HG02973 (cell line): ENCODE results near the gene LIF.

ENCODE experiments used
- ATAC-seq: cut with Tn5 transposase; IDR thresholded peaks from one replicate; pipeline ENCODE4 v1.9.1; 2021; ENCODE audit warnings: moderate library complexity; ENCODE audit not compliant: unreplicated experiment

LIF gene

DNA sequence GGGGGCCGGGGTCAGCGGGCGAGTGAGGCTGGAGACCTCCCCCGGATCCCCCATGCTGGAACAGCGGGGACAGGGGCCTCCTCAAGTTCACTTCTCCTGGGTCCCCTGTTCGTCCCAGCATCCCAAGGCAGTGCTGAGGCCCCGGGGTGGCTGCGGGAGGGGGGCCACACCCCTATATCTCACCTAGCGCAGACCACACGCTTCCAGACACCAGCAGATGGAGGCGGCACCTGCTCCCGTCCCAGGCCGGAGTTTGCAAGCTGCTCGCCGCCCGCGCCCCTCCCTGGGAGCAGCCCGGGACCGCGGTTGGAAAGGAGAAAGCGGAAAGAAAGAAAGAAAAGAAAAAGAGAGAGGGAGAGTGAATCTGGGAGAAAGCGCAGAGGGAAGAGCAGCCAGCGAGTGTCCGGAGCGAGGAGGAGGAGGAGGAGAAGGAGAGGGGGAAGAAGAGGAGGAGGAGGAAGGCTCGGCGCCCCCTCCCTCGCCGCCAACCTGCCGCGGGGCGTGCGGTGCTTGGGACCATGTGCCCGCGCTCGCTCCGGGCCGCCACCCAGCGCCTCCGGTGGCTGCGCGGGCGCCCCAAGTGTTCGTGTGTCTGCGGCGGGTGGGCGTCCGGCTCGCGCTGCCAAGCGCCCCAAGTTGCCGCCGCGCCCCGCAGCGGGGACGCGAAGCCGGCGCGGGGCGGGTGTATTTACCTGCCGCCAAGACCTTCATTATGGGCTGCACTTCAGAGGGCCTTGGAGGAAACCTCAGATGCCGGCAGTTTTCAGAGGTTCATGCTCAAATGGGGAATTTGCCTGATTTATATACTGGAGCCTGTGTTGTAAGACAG lies at the start of gene LIF:
TSS of gene LIF (minus strand) at position 775 of the 829 bp plus-strand sequence. CDS start at position 711, 64 bp downstream.
- no peak for ATAC-seq

DNA sequence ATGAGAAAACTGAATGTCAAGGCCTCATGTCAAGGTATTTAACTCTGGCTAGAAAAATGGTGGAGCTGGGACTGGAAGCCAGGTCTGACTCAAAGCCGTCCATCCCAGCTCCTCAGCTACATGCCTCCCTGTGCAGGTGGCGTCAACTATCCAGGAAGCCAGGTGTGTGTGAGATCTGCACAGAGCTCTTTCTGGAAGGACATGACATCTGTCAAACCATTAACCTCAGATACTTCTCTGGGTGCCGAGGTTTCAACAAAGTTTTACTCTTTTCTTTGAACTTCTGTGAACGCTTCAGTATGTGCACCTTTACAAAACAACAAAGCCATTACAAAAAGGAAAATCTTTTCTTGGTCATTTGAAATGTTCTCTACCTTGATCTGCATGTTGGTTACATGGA lies 49.8 kb upstream of the LIF start:
- no peak for ATAC-seq

DNA sequence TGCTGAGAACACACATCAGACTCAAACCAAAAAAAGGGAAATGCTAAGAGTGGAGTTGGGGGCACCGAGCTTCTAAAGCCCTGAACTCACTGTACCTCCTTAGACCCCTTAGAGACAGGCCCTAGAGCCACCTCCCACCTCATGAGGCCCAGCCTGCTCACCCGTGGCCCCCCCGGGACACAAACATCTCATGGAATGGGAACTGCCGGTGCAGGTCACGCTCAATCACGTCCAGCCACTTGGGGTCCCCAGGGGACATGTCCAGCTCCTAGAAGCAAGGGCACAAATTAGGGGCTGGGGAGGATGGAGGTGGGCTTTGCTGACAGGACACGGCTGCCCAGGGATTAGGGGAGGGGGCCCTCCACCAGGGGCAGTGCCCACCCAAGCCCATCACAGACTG lies 49.0 kb upstream of the LIF start:
- no peak for ATAC-seq

DNA sequence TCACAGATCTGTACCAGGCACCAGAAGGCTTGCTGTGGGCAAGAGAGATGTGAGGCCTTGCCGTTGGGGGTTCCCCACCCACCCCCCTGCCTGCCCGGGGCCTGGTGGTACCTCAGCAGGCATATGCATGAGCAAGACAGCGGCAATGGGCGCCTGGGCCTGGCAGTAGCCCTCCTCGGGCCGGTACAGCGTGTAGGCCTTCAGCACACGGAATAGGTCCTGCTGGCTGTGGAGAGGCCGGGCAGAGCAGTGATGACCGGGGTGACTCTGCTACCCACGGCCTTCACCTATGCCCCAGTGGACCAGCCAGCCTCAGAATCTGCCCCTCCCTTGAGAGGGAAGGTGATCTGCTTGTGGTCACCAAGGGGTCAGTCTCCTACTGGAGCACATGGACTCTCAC lies 48.3 kb upstream of the LIF start:
- ATAC-seq = no peak

DNA sequence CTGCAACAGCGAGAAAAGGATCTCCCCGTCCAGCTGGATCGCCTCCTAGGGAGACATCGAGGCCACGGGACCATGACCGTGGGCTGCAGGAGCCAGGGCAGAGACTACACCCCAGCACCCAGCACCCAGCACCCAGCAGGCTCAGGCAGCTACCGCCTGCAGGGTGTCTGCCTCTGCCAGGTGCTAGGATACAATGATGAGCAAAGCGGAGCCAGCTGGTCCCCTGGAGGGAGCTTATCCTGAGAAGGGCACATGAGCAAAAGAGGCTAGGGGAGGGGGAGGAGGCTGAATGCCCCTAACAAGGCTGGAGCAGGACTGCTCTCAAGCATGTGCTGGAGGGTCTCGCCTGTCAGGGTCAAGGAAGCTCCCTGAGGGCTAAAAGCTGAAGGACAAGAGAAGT lies 47.5 kb upstream of the LIF start:
- ATAC-seq = no peak

DNA sequence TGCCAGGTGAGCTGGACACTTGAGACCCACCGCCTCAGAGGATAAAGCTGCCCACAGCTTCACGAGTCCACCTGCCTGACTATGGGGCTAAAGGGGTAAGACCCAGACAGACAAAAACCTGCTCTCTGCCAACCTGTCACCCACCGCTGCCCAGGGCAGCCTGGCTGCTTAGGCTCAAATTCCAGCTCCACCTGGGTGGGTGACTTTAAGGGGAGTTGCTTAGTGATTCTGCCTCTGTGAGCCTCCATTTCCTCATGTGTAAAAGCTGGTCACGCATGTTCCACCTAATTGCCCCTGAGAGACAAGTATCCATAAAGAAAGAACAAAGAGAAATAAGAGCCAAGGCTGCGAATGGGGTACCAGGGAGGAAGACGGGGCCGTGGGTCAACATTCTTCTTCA lies 46.5 kb upstream of the LIF start:
- no peak for ATAC-seq

DNA sequence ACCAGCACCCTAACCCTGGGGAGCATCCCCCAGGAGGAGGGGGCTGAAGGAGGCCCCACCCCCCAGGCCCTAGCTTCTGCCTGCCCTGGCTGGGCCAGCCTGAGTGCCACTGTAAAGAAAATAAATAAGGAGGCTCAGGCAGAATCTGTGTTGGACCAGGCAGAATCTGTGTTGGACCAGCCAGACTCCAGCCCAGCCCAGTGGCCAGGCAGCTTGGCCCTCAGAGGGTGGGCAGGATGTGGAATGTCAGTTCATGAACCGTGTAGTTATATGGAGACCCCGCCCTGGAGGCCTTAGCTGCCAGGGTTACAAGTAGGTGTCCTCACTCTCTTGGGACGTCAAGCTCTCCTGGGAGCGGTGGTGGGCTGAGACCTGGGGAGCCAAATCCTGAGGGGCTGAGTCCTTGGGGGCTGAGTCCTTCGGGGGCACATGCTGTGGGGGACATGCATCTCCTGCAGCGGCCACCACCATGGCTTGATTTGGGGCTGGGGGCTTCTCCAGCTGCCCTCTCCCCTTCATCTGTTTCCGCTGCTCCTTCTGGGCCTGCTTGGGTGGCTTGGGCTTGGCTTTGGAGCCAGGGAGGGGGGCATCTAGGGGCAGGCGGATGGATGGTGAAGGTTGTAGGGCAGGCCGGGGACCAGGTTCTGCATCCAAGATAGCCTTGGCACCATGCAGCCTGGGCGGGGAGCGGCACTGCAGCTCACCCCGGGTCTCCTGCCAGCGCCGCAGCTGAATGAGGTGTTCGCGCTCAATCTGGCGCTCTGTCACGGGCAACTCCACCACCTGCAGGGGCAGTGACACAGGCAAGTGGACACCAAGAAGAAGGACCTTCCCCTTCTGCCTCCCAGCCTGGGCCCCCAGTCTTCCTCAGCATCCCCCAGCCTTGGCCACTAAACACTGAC lies 45.8 kb upstream of the LIF start:
- ATAC-seq = no peak

DNA sequence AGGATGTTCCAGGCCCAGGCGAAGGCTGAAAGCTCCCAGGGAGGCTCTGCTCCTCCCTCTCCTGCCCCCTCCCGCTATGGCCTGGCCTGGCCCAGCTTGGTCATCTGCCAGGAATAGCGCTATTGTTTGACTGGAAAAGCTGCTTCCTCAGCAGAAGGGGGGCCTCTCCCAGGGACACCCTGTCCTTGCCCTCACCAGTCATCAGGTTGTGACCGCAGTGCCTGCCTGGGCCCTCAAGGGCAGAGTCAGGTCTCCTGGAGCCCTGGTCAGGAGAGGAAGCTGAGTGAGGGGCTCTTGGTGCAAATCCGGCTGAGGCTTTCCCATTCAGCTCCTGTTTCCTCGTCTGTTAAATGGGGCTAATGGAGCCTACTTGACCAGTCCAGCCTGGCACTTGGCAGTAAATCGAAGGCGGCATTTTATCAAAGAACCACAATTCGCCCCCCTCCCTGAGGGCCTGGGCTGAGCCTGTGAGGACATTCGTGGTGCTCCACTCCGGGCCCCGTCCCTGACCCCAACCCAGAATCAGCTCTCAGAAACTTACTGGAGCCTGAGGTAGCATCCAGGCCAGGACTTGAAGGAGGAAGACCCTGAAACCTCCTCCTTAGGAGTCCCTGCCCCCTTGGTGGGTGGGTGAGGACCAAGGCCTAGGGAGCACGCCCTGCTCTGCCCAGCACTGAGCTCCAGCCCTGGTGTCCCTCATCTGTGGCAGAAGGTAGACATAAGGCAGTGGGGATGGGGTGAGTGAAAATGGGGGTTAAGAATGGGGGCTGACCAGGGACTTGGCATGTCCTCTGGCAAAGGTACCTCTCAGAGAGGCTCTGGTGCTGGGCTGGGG lies 44.7 kb upstream of the LIF start:
- ATAC-seq = no peak

DNA sequence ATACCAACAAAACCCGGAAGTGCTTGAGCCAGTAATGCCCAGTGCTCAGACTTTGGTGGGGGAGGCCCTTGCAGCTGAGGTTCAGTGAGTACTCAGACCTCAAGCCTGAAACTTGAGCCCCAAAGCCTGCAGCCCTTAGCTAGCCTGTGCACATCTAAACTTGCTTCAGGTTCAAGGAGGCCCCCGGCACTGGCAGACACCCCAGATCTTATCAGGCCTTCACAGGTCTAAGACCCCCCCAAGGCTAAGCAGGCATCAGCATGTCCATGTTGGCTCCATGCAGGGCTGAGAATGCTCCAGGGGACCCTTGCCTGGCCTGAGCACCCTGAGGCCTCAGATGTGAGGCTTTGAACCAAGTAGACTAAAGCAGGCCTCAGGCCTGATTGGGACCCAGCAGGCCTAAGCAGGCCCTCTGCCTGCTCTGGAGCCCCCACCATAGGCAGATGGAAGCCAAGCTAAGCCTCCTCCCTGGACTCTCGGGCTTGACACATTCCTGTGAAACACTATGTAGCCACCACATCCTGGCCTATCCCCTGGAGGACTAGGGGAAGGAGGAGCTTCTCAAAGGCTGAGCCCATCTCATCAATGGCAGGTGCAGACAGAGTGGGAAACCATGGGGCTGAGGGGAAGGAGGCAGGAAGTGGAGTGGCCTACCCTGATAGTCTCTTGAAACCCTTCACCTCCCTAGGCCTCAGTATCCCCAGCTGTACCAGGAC lies 43.9 kb upstream of the LIF start:
- no peak for ATAC-seq

DNA sequence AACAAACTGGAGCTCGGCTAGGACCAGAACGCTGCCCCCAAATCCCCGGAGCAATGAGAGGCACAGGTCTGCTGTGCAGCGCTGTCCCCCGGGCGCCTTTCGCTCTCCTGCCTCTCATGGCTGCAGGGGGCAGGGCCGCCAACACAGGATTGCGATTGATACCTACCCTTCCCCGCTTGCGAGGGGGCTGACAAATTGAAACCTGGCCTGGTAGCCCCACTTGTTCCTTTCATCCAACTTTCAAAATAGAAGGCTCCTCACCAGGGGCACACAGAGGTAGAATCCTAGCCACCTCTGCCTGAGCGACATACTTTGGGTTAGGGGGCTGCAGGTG lies 43.4 kb upstream of the LIF start:
- ATAC-seq = peak; percentile 5

DNA sequence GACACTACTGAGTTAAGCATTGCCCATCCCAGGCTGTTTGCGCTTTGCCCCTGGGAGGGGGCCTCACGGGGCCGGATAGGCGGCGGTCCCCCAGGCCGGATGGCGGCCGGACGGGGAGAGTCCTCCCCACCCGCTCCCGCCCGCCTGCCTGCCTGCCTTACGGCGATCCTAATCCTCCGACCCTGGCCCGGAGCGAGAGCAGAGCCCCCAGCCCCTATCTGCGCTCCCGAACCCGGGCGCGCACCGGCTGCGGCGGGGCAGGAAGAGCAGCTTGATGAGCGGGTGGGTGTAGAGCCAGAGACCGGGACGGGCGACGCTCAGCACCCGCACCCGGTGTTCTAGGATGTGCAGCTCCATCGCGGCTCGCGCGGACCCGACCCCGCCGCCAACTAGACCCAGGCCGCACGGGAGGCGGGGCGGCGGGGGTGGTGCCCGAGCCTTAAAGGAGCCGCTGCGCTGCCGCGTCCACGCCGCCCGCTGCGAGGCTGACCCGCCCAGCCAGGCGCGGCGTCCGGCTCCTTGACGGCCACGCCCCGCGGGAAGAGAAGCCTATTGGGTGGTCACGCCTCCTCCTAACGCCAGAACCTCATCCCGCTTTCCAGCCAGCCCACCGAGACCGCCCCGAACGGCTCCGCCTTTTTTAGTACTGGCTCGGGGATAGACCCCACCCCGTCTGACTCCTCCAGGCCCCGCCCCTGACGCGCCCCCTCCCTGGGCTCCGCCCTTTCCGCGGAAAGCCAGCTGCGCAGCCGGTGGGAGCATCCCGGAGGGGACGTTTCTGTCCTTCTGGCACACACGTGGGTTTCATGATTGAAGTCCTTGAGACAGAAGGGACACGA lies 42.8 kb upstream of the LIF start, which contains the start of gene CASTOR1:
TSS of gene CASTOR1 (minus strand) at position 365 of the 839 bp plus-strand sequence. CDS start at position 357, 8 bp downstream.
- ATAC-seq = peak; percentile 53

DNA sequence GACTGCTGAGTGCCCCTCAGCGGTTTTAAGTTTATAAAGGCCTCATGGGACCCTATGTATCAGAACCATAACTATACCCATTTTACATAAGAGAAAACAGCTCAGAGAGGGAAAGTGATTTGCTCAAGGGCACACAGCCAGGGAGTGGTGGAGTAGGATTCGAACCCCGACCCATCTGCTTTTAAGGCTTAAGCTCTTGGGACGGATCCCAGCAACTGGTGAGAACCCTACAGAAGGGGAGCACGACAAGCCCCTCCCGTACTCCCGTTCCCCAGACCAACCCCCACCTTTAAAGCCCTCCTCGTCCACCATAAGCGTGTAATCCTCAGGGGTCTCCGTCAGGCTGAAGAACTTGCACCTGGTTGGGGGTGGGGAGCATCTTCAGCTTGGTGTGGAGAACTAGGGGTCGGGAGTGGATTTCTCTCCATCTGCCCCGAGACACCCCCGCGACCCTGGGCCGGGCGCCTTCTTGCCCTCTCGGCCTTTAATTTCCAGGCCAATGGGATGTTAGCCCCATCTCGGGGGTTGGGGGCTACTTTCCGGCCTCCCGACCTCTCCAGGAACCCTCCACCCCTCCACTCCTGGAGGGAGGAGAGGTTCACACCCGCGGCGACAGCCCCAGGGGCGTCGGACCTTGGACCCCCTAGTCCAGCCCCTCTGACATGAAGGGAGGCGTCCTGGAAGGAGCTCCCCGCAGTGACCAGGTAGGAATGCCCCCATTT lies 42.0 kb upstream of the LIF start:
- ATAC-seq = no peak

DNA sequence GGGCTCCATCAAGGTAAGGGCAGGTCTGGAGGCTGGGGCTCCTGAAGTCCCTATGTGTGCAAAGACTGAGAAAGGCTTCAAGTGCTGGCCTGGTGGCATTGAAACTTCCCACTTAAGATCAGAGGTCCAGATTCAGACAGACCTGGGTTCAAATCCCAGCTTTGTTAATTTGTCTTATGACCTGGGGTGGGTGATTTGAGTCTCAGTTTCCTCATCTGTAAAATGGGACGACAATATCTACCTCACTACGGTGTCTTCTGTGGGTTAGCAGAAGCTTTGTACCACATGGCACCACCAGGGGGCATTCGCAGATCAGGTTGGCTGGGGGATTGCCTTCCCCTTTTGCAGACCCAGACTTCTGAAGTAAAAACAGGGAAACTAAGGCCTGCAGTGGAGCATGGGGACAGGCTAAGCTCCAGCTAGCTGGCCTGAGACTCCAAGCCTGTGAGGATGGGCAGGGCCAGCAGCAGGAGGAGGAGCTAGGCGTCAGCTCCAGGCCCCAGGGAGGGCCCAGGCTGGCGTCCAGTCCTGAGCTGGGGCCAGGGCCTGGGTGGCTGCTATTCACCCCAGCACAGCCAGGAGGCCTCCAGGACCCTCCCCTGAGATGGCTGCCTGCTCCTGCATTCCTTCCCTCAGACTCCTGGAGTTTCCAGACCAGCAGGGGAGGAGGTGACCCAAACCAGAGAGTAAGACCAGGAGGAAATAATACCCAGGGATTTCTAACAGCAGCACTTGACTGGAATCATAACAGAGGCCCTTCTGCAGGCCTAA lies 41.3 kb upstream of the LIF start:
- ATAC-seq = no peak

DNA sequence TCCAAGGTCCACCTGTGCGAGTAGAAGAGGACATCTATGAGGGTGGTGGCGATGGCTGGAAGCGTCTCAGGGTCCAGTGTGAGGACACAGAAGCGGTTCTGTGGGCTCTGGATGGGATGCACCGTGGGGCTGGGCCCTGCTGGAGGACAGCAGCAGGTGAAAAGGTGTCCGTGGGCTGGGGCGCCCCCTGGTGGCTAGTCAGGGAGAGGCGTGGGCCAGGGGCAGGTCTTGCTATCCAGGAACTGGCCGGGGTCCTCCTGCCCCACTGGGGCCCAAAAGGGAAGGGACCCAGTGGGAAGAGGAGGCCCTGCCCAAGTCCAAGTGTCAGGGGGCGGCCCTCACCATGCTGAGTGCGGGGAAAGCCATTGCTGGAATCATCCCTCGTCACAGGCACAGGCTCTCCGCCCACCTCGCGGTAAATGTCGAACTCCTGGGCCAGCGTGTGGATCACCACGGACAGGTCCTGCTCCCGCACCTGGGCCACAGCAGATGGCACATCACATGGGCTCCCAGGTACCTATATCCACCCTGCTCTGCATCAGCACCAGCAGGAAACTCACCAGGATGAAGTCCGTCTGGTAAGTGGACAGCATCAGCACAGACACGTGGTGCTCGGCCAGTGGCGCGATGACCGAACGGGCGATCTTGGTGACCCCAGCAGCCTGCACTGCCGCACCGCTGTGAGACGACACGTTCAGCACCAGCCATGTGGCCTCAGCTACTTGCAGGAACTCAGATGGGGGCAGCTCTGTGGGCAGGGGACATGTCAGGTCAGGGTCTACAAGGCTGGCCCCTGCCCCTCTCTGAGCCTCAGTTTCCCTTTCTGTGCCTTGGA lies 40.5 kb upstream of the LIF start:
- no peak for ATAC-seq

DNA sequence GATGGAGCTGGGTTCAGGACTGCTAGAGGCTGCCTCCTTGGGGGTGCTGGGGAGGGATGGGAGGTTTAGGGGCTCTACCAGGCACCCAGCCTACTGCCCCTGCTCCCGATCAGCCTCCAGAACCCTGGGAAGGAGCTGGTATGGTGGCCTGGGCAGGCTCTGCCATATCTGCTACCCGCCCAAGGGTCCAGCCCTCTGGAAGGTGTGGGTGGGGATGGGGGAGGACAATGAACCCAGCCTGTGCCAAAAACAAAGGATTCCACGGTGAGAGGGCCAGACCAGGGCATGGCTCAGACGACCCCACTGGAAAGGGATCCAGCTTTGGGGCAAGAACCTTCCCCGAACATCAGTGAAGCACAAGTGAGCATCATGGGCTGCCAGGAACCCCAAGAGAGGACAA lies 39.8 kb upstream of the LIF start:
- no peak for ATAC-seq

DNA sequence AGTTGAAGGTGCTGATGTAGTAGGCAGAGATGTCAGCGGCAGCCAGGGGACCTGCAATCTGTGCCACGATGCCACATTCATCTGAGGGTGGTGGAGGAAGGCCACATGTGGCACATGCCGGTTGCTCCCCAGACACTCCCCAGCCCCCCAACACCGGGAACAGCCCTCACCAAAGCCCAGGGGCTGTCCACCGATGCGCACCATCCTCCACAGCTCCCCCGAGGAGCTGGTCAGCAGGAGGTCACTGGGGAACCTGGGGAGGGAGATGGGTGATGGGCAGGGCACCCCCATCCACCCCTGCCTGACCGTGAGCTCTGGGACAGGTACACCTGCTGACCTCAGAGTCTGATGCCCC lies 39.3 kb upstream of the LIF start:
- no peak for ATAC-seq

DNA sequence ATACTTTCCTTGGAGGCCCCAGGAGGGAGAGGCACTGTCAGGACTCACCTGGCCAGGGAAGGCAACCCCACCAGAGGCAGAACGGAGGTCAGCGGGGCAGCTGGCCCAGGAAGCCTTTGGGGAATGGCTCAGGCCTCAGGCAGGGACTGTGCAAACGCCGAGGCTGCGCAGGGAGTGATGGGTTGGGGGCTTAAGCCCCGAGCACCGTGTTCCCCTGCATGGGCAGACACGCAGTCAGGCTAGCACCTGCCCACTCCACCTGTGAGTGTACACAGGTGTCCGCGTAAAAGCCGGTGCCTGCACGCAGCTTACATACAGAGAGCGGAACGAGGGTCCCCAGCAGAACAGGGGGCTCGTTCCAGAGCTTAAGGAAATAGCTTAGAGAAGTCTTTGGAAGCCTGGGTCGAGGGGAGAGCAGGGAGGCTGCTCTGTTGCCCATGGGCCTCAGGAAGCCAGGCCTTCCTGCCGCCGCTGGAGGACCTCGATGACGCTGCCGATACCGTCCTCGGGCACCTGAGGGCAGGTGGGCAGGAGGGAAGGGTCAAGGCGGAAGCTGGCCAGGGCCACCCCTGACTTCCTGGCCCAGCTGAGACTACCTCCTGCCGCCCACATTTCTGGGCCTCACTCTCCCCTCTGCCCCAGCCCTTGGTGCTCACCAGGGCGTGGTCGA lies 38.8 kb upstream of the LIF start:
- no peak for ATAC-seq
